ENCODE results near the gene HMCN1.
A peak's percentile ranks its signal among the peaks of the same experiment; 100 is the strongest.
"Not testable (repeated sequence)": the region's sequence is repeated elsewhere in the genome, so short reads cannot be mapped to it uniquely, and the experiment has no call there.

The HMCN1 gene

DNA sequence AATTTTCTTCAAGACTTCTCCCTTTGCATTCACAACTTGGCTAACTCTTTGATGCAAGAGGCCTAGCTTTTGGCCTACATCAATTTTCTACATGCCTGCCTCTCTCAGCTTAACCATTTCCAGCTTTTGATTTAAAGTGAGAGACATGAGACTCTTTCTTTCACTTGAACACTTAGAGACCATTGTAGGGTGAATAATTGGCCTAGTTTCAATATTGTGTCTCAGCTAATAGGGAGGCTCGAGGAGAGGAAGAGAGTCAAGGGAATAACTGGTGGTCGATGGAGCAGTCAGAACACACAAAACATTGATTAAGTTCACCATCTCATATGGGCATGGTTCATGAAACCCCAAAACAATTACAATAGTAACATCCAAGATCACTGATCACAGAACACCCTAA is 415.4 kb downstream of the HMCN1 start:
- DNase-seq: no peak

DNA sequence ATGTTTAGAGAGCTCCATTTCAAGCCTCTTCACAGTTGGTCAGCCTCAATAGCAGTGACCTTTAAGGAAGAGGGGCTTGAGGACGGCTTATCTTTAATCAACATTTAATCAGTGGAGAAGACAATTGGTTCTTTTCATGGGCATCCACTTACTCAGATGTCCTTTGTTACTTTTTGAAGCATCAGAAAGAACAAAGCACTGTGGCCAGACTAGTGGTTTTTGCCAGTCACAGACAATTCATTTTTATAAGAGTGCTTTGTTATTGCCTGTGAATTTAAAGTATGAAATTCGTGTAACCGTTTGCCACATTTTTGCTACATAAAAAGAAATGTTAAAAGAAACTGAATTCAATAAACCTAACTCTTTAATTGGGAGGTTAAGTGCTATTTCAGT is 418.0 kb downstream of the HMCN1 start:
- DNase-seq: peak in 1 of 51 donors; percentile 7

DNA sequence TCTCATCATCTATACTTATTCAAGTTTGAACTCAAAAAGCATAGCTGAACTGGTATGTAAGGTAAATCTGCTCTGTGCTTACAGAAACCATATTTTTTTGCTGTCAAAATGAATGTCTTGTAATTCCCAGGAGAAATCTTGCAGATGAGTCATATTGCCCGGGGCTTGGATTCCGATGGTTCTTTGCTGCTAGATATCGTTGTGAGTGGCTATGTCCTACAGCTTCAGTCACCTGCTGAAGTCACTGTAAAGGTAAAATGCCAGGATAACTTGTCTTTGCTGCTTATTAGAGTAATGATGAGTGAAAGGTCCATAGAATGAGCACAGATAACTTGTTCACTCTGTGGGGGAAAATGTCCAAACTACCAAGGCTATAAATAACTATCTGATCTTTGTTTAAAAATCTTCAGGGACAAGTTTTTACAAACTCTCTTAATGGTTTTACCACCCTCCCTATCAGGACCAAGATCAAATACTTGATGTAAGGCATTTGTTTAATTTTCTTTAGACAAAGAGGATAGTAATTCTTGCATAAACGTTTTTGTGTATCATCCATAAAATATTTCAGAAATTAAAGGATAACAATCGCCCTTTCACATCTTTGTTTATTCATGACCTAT is 418.5 kb downstream of the HMCN1 start:
- no peak for DNase-seq

DNA sequence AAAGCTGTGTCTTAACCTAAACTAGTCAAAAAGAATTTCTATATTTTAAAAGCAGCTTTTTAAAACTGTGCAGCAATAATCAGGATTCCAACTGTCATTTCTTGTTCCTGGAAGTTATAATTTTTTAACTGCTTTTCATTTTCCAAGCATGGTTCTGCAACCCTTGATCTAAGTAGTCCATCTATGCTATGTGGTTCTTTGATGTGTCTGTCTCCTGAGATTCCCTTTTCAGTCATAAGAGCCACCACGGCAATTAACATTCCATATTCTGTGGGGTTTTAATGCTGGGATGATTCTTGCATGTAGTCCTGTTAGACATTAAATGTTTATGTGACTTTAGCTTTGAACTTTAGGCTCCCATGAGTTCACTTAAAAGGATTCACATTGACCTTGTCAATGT is 420.5 kb downstream of the HMCN1 start:
- DNase-seq: no peak

DNA sequence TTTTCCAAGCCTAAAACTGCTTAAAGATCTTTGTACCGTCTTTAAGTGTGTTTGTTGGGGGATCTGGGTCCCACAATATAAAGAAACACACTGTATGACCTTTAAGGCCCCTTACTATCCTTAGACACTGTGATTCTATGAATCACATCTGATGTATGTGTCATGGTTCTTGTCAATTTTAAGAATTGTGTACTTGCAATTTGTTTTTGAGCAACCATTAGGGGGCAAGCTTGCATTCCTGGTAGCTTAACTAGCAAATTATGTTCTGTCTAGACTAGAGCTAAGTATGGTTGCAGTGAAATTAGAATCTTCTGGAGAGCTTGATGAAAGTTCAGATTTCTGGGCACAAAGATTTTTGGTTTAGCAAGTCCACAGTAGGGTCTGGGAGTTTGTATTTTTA is 421.4 kb downstream of the HMCN1 start:
- DNase-seq: peak in 2 of 51 donors; percentile 3 to 5

DNA sequence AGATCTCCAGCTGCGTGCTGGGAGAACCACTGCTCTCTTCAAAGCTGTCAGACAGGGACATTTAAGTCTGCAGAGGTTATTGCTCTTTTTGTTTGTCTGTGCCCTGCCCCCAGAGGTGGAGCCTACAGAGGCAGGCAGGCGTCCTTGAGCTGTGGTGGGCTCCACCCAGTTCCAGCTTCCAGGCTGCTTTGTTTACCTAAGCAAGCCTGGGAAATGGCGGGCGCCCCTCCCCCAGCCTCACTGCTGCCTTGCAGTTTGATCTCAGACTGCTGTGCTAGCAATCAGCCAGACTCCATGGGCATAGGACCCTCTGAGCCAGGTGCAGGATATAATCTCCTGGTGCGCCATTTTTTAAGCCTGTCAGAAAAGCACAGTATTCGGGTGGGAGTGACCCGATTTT is 428.7 kb downstream of the HMCN1 start:
- not testable (repeated sequence) for DNase-seq

DNA sequence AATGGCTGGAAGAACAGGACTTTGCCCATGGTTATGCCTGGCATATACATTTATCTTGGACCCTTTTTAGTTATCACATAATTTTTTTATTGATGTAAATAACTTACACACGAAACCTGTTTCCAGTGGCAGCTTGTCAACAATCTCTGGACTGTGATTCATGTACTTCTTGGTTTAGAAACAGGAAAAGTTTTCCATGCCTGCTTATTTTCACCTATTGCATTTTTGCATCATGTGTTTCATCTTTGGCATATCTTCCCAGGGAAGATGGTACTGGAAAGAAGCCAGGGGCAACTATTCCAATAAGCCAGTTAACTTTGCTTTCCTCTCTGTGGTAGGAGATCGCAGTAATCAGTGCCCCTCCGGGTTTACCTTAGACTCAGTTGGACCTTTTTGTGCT is 430.6 kb downstream of the HMCN1 start:
- DNase-seq: no peak

DNA sequence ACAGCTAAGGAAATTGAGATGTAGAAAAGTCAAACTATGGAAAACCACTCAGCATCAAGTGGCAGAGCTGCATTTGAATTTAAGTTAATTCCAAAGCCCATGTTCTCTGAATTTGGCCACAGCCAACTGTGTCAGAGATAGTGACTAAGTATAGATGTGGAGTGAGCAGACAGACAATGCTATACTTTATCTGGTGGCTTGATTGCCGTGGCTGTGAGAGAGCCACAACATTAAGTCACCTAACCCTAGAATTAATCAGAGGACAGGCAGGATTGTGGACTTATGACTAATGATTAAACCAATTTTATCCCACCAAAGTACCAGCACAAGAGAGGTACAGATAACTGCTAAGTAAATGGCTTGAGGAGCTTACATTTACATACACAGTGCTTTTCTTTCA is 431.1 kb downstream of the HMCN1 start:
- DNase-seq: no peak

DNA sequence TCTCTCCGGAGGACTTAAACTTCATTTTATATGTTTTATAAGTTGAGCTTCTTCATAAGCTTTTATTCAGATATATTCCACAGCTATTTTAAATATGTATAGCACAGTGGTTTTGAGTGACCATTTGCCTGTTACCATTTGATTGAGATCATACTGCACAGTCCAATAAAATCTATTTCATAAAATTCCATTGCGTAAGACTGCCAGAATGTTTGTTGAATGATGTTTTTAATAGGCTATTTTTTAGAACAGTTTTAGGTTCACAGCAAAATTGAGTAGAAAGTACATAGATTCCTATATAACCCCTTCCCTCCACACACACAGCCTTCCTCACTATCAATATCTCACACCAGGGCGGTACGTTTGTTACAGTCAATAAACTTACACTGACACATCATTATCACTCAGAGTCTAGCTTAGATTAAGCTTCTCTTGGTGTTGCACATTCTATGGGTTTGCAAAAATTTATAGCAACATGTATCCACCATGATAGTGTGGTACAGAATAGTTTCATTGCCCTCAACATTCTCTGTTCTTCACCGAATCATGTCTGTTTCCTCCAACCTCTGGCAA is 433.0 kb downstream of the HMCN1 start:
- no peak for DNase-seq

DNA sequence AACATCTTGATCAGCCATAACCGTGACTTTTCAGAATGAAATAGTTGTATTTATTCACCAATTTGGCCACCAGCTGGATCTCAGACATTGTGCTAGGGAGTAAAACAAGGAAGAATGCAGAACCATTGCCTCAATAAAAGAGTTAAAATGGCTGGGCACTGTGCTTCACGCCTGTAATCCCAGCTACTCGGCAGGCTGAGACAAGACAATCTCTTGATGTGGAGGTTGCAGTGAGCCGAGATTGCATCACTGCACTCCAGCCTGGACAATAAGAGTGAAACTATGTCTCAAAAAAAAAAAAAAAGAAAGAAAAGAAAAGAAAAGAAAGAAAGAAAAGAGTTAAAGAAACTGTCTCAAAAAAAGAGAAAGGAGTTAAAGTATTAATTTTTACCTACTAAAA is 441.4 kb downstream of the HMCN1 start:
- DNase-seq: no peak

DNA sequence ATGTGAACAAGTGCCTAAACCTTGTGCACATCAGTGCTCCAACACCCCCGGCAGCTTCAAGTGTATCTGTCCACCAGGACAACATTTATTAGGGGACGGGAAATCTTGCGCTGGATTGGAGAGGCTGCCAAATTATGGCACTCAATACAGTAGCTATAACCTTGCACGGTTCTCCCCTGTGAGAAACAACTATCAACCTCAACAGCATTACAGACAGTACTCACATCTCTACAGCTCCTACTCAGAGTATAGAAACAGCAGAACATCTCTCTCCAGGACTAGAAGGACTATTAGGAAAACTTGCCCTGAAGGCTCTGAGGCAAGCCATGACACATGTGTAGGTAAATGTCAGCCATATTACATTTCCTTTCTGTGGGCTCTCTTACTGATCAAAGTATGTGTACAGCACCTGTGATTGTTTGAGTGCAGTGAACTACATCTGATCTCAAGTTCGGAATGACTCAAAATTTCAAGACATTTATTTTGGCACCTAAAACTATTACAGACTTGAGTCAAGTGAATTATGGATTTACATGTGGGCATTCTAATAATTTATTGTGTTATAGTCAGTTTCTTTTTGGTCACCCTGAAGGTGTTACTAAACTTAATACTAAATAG is 444.3 kb downstream of the HMCN1 start:
- DNase-seq: no peak

DNA sequence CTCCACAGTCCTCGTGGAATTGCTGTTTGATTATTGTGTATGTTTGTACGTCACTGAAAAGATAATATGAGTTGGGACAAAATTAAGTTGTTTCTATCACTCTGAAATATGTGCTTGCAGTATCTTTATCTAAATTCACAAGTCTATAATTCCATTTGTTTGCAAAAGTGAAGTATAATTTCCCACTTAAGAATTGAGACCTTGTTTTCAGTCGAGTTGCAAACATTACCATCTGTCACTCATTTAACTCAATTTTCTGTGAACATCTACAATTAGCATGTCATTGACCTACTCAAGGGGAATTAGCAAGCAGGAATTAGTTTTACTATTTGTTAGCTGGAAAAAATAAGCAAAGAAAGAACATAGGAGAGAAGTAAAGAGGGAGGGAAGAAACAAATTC is 445.0 kb downstream of the HMCN1 start:
- no peak for DNase-seq

DNA sequence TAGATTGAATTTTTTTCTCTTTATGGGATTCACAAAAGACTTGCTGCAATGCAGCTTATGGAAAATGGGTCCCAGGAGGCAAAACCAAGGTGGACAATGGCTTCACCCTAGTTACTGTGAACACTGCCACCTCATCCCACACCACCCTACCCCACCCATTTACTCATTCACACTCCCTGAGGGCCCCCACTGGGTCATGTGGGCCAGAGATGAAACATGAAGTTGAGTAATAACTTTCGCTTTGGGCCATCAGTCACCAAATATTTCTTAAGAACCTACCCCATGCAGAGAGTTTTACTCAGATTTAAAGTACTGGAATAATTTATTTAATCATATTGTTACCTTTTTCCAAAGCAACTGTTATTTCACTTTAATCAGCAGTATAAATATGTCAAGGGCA is 449.0 kb downstream of the HMCN1 start:
- DNase-seq: no peak

DNA sequence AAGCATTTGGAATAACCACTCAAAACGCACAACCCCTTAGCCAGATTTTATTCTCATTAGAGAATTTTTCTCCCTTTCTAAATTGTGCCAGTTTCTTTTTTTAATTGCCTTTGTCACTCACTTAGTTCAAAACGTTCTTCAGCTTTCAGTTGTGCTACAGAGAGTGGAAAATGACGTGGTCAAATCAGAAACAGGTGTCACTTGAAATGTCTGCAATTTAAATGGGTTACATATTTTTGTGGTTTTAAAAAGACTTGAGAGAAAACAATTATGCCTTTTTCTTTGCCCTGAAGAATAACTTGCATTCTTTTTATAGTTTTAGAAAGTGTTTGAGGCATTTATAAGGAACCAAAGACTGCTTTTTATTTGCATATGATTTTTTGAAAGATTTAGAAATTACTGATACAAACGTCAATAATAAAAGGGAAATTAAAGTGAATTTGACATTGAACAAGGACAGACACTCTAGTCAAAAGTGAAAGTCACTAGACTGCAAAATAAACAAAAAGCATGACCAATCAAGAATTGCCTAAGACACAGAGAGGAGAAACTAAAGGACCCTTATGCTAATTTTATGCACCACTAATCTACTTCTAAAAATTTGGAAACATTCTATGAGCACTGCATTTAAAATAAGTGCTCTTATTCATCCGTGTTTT is 449.9 kb downstream of the HMCN1 start:
- no peak for DNase-seq

DNA sequence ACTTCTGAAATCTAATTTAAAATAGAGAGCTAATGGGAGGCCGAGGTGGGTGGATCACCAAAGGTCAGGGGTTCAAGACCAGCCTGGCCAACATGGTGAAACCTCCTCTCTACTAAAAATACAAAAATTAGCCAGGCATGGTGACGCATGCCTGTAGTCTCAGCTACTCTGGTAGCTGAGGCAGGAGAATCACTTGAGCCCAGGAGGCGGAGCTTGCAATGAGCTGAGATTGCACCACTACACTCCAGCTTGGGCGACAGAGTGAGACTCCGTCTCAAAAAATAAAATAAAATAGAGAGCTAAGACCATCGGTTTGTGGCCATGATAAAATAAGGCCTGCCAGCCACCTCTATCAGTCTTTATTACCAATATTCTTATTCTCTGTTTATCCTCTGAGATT is 452.1 kb downstream of the HMCN1 start:
- DNase-seq: not testable (repeated sequence)

DNA sequence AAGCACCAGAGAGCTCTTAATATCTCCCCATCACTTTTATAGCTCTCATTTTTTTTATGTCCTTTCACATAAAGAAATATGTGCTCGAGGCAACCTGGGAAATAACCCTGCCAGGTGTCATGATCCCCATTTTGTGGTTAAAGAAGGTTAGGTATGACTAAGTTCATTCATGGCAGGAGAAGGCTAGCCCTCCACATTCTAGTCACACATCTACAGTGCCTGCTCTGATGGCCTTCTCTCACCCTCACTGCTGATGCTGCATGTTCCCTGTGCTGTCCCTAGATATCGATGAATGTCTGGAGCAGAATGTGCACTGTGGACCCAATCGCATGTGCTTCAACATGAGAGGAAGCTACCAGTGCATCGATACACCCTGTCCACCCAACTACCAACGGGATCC is 453.4 kb downstream of the HMCN1 start:
- DNase-seq: no peak

DNA sequence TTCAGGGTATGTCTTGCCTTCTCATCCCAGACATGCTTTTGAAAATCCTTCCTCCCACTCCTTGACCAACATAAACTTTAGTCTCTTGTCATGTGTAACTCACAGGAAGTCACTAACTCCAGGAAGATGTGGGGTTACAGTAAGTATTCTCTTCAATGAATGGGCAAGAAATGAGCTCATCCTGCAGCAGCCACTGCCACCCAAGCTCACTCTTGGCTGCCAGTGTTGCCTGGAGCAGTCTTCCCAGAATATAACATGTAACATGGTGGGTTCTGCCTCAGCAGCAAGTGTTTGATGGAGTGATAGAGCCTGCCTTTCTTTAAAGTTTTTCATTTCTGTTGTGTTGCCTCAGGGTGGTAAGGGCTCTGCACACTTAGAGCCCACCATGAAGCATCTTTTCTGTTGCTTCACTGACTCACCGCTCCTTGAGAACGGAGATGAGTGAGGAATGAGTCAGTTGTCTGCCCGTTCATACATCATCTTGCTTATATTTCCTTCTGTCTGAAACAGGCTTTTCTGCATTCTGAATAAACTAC is 453.9 kb downstream of the HMCN1 start:
- DNase-seq: peak in 1 of 51 donors; percentile 3

DNA sequence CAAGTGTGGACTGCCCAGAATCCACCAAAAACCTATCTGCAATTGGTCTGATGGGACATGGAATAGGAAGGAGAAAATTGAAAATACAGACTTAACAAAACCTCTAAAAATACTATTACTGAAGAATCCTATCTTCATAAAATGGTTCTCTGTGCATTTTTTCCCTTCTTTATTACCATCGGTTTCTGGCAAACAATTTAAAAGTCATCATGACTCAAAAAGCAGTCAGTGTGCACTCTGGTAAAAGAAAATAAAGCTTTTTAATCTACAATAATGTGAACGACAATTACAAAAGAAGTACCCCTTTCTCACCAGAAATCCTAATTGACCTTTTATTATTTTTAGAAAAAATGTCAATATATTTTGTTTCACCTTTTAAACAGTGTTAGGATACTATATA is 454.5 kb downstream of the HMCN1 start:
- DNase-seq: no peak

DNA sequence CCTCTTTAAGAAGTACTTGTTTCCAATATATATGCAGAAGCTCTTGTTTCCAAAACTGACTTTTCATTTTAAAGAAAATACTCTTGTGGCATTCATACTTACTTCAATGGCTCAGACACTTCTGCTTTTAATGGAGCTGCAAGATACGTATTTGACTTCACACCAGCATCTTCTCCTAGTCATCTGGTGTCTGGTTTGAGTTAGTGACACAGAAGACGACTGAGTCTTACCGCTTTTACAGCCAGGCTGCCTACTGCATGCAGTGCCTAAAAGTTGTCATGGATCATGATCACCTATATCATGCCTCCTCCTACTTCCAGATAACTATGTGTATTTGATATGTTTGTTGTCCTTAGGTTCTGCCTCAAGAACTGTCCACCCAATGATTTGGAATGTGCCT is 455.0 kb downstream of the HMCN1 start:
- no peak for DNase-seq

DNA sequence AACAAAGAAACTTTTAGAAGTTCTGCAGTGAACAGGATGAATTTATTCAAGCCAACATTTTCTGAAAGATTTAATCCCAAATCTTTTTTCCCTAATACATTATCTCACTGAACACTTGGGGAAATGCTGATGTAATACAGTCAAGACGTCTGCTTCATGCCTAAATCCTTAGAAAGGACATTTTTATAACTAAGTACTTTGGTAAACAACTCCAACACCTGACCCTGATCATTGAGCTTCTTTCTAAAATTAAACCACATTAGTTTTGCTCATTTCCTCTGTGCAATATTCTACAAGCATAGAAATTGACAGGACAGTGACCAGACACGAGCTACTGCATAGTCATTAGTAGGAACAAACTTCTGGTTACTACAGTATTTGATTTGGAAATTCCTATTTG is 457.3 kb downstream of the HMCN1 start:
- no peak for DNase-seq

DNA sequence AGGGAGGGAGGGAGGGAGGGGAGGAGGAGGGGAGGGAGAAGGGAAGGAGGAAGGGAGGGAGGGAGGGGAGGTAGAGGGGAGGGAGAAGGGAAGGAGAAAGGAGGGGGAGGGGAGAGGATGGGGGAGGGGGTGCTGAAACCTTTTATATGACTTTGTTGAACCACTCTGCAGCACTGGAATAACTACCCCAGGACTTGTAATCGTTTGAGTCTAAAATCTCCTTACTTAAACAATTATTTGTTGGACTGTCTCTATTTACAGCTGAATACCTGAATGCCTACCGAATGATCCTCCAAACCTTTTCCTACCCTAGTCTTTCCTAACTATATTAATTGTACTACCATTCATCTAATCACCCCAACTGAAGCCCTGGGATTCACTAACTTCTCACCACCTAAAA is 459.0 kb downstream of the HMCN1 start:
- DNase-seq: no peak

DNA sequence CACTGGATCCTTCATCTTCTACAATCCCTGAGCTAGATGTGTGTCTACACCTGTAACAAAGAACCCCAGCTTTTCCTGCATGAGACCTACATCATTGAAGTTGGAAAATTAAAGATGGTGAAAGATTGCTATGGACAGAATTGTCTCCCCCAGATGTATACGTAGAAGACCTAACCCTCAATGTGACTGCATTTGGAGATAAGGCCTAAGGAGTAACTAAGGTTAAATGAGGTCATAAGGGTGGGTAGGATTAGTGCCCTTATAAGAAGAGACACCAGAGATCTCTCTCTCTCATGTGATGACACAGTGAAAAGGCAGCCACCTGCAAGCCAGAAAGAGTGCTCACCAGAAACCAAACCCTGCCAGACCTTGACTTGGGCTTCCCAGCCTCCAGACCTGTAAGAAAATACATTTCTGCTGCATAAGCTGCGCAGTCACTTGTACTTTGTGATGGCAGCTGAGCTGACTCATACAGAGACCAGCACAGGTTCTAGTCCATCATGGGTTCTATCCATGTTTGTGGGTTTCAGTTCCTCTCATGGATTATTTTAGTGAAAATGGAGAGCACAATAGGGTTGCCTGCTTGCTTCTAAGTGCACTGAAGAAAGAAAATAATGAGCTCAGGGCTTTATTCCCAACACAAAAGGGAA is 460.0 kb downstream of the HMCN1 start:
- no peak for DNase-seq

Measured in hypothalamus (tissue), 51 donors.